ENCODE results near the gene CTRB2.

Gene CTRB2

GRCh38 chr16:75193265-75193650, 13.7 kb downstream of the CTRB2 start:
- Histone ChIP-seq H3K4me3 (ENCODE audit: severe bottlenecking) (no peak overlapping the region), H3K36me3 (ENCODE audit: low read depth) (no peaks in the 10 kb centered on the region), H3K27me3 (ENCODE audit: insufficient read depth, poor library complexity, severe bottlenecking) (no peaks in the 10 kb centered on the region), H3K9me3 (ENCODE audit: severe bottlenecking) (no peaks in the 10 kb centered on the region), H3K27ac (ENCODE audit: poor library complexity, severe bottlenecking) (no peak overlapping the region), H3K4me1 (ENCODE audit: insufficient read depth, poor library complexity, severe bottlenecking) (no peaks in the 10 kb centered on the region)
- no peak for TF ChIP-seq CTCF (IDR thresholded peaks at IDR 0.05; ENCODE audit: poor library complexity, severe bottlenecking)
- ATAC-seq (ENCODE audit: low read depth) (no peak), DNase-seq (ENCODE audit: low spot score) (no peak)

- ATAC-seq (ENCODE audit: low read depth) (no peak), DNase-seq (ENCODE audit: low spot score) (no peak)
- Histone ChIP-seq H3K4me1 (ENCODE audit: insufficient read depth, poor library complexity, severe bottlenecking) (no peaks in the 10 kb centered on the region), H3K27me3 (ENCODE audit: insufficient read depth, poor library complexity, severe bottlenecking) (no peaks in the 10 kb centered on the region), H3K36me3 (ENCODE audit: low read depth) (no peaks in the 10 kb centered on the region), H3K4me3 (ENCODE audit: severe bottlenecking) (no peak overlapping the region), H3K27ac (ENCODE audit: poor library complexity, severe bottlenecking) (no peak overlapping the region), H3K9me3 (ENCODE audit: severe bottlenecking) (no peaks in the 10 kb centered on the region)
- no peak for TF ChIP-seq CTCF (IDR thresholded peaks at IDR 0.05; ENCODE audit: poor library complexity, severe bottlenecking)
These were observed 14.2 kb downstream of the CTRB2 start for GRCh38 chr16:75192606-75193264.

GRCh38 chr16:75189638-75190245, 17.2 kb downstream of the CTRB2 start:
- no peak for TF ChIP-seq CTCF (IDR thresholded peaks at IDR 0.05; ENCODE audit: poor library complexity, severe bottlenecking)

GRCh38 chr16:75188832-75189477, 18.0 kb downstream of the CTRB2 start:
- Histone ChIP-seq H3K4me1 (ENCODE audit: insufficient read depth, poor library complexity, severe bottlenecking) (no peaks in the 10 kb centered on the region), H3K4me3 (ENCODE audit: severe bottlenecking) (no peak overlapping the region), H3K27ac (ENCODE audit: poor library complexity, severe bottlenecking) (no peak overlapping the region), H3K9me3 (ENCODE audit: severe bottlenecking) (no peaks in the 10 kb centered on the region), H3K36me3 (ENCODE audit: low read depth) (no peaks in the 10 kb centered on the region), H3K27me3 (ENCODE audit: insufficient read depth, poor library complexity, severe bottlenecking) (no peaks in the 10 kb centered on the region)
- DNase-seq (ENCODE audit: low spot score) = no peak
- TF ChIP-seq CTCF (IDR thresholded peaks at IDR 0.05; ENCODE audit: poor library complexity, severe bottlenecking) = no peak
- 0 out of 3 replicates have a peak, but pooled peaks have one; percentile 25 for ATAC-seq (ENCODE audit: low read depth)

More at GRCh38 chr16:75189638-75190245, 17.2 kb downstream of the CTRB2 start:
- Histone ChIP-seq H3K4me3 (ENCODE audit: severe bottlenecking) (no peak overlapping the region), H3K27me3 (ENCODE audit: insufficient read depth, poor library complexity, severe bottlenecking) (no peaks in the 10 kb centered on the region), H3K4me1 (ENCODE audit: insufficient read depth, poor library complexity, severe bottlenecking) (no peaks in the 10 kb centered on the region), H3K27ac (ENCODE audit: poor library complexity, severe bottlenecking) (no peak overlapping the region), H3K36me3 (ENCODE audit: low read depth) (no peaks in the 10 kb centered on the region), H3K9me3 (ENCODE audit: severe bottlenecking) (no peaks in the 10 kb centered on the region)
- DNase-seq (ENCODE audit: low spot score) (no peak), ATAC-seq (ENCODE audit: low read depth) (no peak)

Measured in RWPE2 (cell line).